ENCODE measurements around the gene ATP8A1. TPM values are rescaled to one million over a fixed set of nuclear protein-coding genes. Genes with fewer than 3 reads are reported as not detected.

The ATP8A1 gene
- total RNA-seq, 1 donor from 2014 or later: 22.6 TPM

- intact Hi-C loops (cut with micrococcal nuclease): no loop called here
Measured at GRCh38 chr4:42425146-42426065, 231.5 kb downstream of the ATP8A1 start.

GRCh38 chr4:42420140-42420539 is 236.8 kb downstream of the ATP8A1 start:
- intact Hi-C loops (cut with micrococcal nuclease): no loop called here

- intact Hi-C loops (cut with micrococcal nuclease): no loop called here
Measured at GRCh38 chr4:42417550-42417949, 239.4 kb downstream of the ATP8A1 start.

GRCh38 chr4:42416017-42416416 is 240.9 kb downstream of the ATP8A1 start:
- intact Hi-C loops (cut with micrococcal nuclease): no loop called here

- intact Hi-C loops (cut with micrococcal nuclease): no loop called here
Measured at GRCh38 chr4:42415281-42415680, 241.6 kb downstream of the ATP8A1 start.

- intact Hi-C loops (cut with micrococcal nuclease): no loop called here
Measured at GRCh38 chr4:42412251-42412650, 244.7 kb downstream of the ATP8A1 start.

- intact Hi-C loops (cut with micrococcal nuclease): no loop called here
Measured at GRCh38 chr4:42411803-42412202, 245.1 kb downstream of the ATP8A1 start.

GRCh38 chr4:42410446-42410845 is 246.5 kb downstream of the ATP8A1 start:
- intact Hi-C loops (cut with micrococcal nuclease): no loop called here

GRCh38 chr4:42404001-42404400 is 252.9 kb downstream of the ATP8A1 start:
- intact Hi-C loops (cut with micrococcal nuclease): no loop called here

GRCh38 chr4:42401171-42401570 is 255.7 kb downstream of the ATP8A1 start:
- intact Hi-C loops (cut with micrococcal nuclease): no loop called here

GRCh38 chr4:42399393-42399792 is 257.5 kb downstream of the ATP8A1 start:
- intact Hi-C loops (cut with micrococcal nuclease): loop anchor here (5.0 kb wide), 3 partner anchors 247 to 652 kb away; partner anchors contain the start of genes BEND4 and PHOX2B

GRCh38 chr4:42398871-42399331 is 258.0 kb downstream of the ATP8A1 start:
- intact Hi-C loops (cut with micrococcal nuclease): loop anchor here (5.0 kb wide), 3 partner anchors 247 to 652 kb away; partner anchors contain the start of genes BEND4 and PHOX2B

- intact Hi-C loops (cut with micrococcal nuclease): loop anchor here (5.0 kb wide), 3 partner anchors 246 to 651 kb away; partner anchors contain the start of genes BEND4 and PHOX2B
Measured at GRCh38 chr4:42398171-42398870, 258.6 kb downstream of the ATP8A1 start.

- intact Hi-C loops (cut with micrococcal nuclease): loop anchor here (5.0 kb wide), 3 partner anchors 245 to 650 kb away; partner anchors contain the start of genes BEND4 and PHOX2B
Measured at GRCh38 chr4:42397635-42398170, 259.2 kb downstream of the ATP8A1 start.

GRCh38 chr4:42396752-42397634 is 259.9 kb downstream of the ATP8A1 start, which contains the start of gene SHISA3:
Gene SHISA3 (plus strand): TSS chr4:42397488. CDS start chr4:42398057, 569 bp downstream.
- intact Hi-C loops (cut with micrococcal nuclease): loop anchor here (5.0 kb wide), 3 partner anchors 245 to 650 kb away; partner anchors contain the start of genes BEND4 and PHOX2B

- intact Hi-C loops (cut with micrococcal nuclease): loop anchor here (5.0 kb wide), 3 partner anchors 244 to 649 kb away; partner anchors contain the start of genes BEND4 and PHOX2B
Measured at GRCh38 chr4:42396361-42396751, 260.5 kb downstream of the ATP8A1 start.

- intact Hi-C loops (cut with micrococcal nuclease): loop anchor here (5.0 kb wide), 3 partner anchors 243 to 648 kb away; partner anchors contain the start of genes BEND4 and PHOX2B
Measured at GRCh38 chr4:42395595-42395994, 261.3 kb downstream of the ATP8A1 start.

- intact Hi-C loops (cut with micrococcal nuclease): no loop called here
Measured at GRCh38 chr4:42392436-42392835, 264.5 kb downstream of the ATP8A1 start.

GRCh38 chr4:42391981-42392380 is 264.9 kb downstream of the ATP8A1 start:
- intact Hi-C loops (cut with micrococcal nuclease): no loop called here

GRCh38 chr4:42391355-42391664 is 265.6 kb downstream of the ATP8A1 start:
- intact Hi-C loops (cut with micrococcal nuclease): no loop called here
